ENCODE results near the gene SERPINA6.
"Not testable (repeated sequence)": the region's sequence is repeated elsewhere in the genome, so short reads cannot be mapped to it uniquely, and the experiment has no call there.

Gene SERPINA6

DNA sequence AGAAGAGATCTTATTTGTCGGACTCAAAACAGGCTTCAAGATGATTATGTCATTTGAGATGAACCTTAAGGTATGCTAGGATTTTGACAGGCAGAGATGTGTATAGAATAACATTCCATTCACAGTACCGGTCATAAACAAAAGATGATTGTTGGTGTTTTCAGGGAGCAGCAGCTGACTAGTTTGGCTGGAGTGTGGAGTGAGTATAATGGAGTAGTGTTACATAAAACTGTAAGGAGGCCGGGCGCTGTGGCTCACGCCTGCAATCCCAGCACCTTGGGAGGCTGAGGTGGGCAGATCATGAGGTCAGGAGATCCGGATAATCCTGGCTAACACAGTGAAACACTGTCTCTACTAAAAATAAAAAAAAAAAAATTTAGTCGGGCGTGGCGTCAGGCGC is 54.0 kb downstream of the SERPINA6 start:
- H3K36me3 ChIP-seq (ENCODE audit: control insufficient read depth, insufficient read depth, low read length): no peaks in the 10 kb centered on the region
- H3K9me3 ChIP-seq (ENCODE audit: control insufficient read depth, insufficient read depth, low read length): no peaks in the 10 kb centered on the region
- no peaks in the 10 kb centered on the region for H3K4me1 ChIP-seq (ENCODE audit: control insufficient read depth, insufficient read depth, low read length)
- DNase-seq (ENCODE audit: low read depth, low spot score): no peak
- no peak overlapping the region for H3K27ac ChIP-seq (ENCODE audit: low read length)
- no peaks in the 10 kb centered on the region for H3K27me3 ChIP-seq (ENCODE audit: control insufficient read depth, insufficient read depth, low read length)
- WGBS (ENCODE audit: insufficient coverage, insufficient read length): no CpG with 5 or more reads among the region's 10 CpGs
- H3K4me3 ChIP-seq (ENCODE audit: low read length): no peak overlapping the region

DNA sequence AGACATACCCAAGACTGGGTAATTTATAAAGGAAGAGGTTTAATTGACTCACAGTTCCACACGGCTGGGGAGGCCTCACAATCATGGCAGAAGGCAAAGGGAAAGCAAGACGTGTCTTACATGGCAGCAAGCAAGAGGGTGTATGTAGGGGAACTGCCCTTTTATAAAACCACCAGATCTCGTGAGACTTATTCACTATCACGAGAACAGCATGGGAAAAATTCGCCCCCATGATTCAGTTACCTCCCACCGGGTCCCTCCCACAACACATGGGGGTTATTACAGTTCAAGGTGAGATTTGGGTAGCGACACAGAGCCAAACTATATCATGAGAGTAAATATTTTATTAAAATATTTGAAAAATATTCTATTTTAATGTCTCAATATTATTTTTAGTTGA is 54.6 kb downstream of the SERPINA6 start:
- H3K4me3 ChIP-seq (ENCODE audit: low read length); H3K27me3 ChIP-seq (ENCODE audit: control insufficient read depth, insufficient read depth, low read length); DNase-seq (ENCODE audit: low read depth, low spot score); H3K9me3 ChIP-seq (ENCODE audit: control insufficient read depth, insufficient read depth, low read length); H3K36me3 ChIP-seq (ENCODE audit: control insufficient read depth, insufficient read depth, low read length); H3K27ac ChIP-seq (ENCODE audit: low read length); H3K4me1 ChIP-seq (ENCODE audit: control insufficient read depth, insufficient read depth, low read length): not testable (repeated sequence)
- WGBS (ENCODE audit: insufficient coverage, insufficient read length): no CpG with 5 or more reads among the region's 7 CpGs

DNA sequence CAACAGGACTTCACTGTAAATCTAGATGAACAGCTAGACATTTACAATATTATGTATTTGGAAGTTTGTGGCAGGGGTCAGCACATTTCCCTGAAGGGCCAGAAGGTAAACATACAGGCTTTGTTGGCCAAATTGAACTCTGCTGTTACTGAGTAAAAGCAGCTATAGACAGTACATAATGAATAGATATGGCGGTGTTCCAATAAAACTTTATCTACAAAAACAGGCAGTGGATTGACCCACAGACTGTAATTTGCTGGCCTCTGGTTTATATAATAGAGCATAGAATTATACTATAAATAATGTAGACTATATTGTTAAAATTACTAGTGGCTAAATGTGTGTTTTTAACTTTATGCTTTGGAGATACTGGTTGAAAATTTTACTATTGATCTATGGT is 55.8 kb downstream of the SERPINA6 start:
- Histone ChIP-seq H3K9me3 (ENCODE audit: control insufficient read depth, insufficient read depth, low read length) (no peaks in the 10 kb centered on the region), H3K27ac (ENCODE audit: low read length) (no peak overlapping the region), H3K4me1 (ENCODE audit: control insufficient read depth, insufficient read depth, low read length) (no peaks in the 10 kb centered on the region), H3K4me3 (ENCODE audit: low read length) (no peak overlapping the region), H3K36me3 (ENCODE audit: control insufficient read depth, insufficient read depth, low read length) (no peaks in the 10 kb centered on the region), H3K27me3 (ENCODE audit: control insufficient read depth, insufficient read depth, low read length) (no peaks in the 10 kb centered on the region)
- DNase-seq (ENCODE audit: low read depth, low spot score): no peak
- no CpG with 5 or more reads among the region's 1 CpG for WGBS (ENCODE audit: insufficient coverage, insufficient read length)

DNA sequence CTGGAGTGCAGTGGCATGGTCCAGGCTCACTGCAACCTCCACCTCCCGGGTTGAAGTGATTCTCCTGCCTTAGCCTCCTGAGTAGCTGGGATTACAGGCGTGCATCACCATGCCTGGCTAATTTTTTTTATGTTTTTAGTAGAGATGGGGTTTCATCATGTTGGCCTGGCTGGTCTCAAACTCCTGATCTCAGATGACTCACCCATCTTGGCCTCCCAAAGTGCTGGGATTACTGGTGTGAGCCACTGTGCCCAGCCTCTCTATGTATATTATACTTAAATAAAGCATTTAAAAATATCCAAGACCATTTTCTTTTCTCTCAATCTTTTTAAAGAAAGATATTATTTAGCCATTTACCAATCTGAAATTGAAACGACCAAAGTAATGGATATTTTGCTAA is 58.9 kb downstream of the SERPINA6 start:
- H3K4me3 ChIP-seq (ENCODE audit: low read length); H3K27ac ChIP-seq (ENCODE audit: low read length); DNase-seq (ENCODE audit: low read depth, low spot score); H3K27me3 ChIP-seq (ENCODE audit: control insufficient read depth, insufficient read depth, low read length); H3K4me1 ChIP-seq (ENCODE audit: control insufficient read depth, insufficient read depth, low read length); H3K9me3 ChIP-seq (ENCODE audit: control insufficient read depth, insufficient read depth, low read length); H3K36me3 ChIP-seq (ENCODE audit: control insufficient read depth, insufficient read depth, low read length): not testable (repeated sequence)
- no CpG with 5 or more reads among the region's 3 CpGs for WGBS (ENCODE audit: insufficient coverage, insufficient read length)
